Measurements from ENCODE around the gene LHFPL3. TPM values are rescaled to one million over a fixed set of nuclear protein-coding genes. Genes with fewer than 3 reads are reported as not detected.

Gene LHFPL3
- total RNA-seq, 2 donors from 2014 or later, result not detected

- no peak for ATAC-seq (ENCODE audit: insufficient number of reproducible peaks, low FRiP score, low read depth)
- H3K27me3 ChIP-seq (replicated peaks; ENCODE audit: insufficient read depth), result no peaks in the 10 kb centered on the region
- no peaks in the 10 kb centered on the region for H3K4me1 ChIP-seq (ENCODE audit: control insufficient read depth in 1 of 2, low read depth in 2 of 2)
- TF ChIP-seq CTCF (IDR thresholded peaks at IDR 0.05), result no peak
- no peaks in the 10 kb centered on the region for H3K36me3 ChIP-seq
- DNase-seq (ENCODE audit: low spot score), result no peak
- H3K27ac ChIP-seq, result no peak overlapping the region
- H3K4me3 ChIP-seq, result no peak overlapping the region
- H3K9me3 ChIP-seq, result no peaks in the 10 kb centered on the region
Measured at GRCh38 chr7:104894314-104894713, 565.9 kb downstream of the LHFPL3 start.

GRCh38 chr7:104894726-104895521 lies 566.5 kb downstream of the LHFPL3 start:
- Histone ChIP-seq H3K27ac (no peak overlapping the region), H3K4me3 (no peak overlapping the region), H3K4me1 (ENCODE audit: control insufficient read depth in 1 of 2, low read depth in 2 of 2) (no peaks in the 10 kb centered on the region), H3K27me3 (replicated peaks; ENCODE audit: insufficient read depth) (no peaks in the 10 kb centered on the region), H3K36me3 (no peaks in the 10 kb centered on the region), H3K9me3 (no peaks in the 10 kb centered on the region)
- ATAC-seq (ENCODE audit: insufficient number of reproducible peaks, low FRiP score, low read depth) (no peak), DNase-seq (ENCODE audit: low spot score) (no peak)
- no peak for TF ChIP-seq CTCF (IDR thresholded peaks at IDR 0.05)

GRCh38 chr7:104895522-104896236 lies 567.3 kb downstream of the LHFPL3 start:
- no peak overlapping the region for H3K27ac ChIP-seq
- ATAC-seq (ENCODE audit: insufficient number of reproducible peaks, low FRiP score, low read depth), result no peak
- DNase-seq (ENCODE audit: low spot score), result no peak

GRCh38 chr7:104898434-104898833 lies 570.0 kb downstream of the LHFPL3 start:
- H3K4me3 ChIP-seq, result no peak overlapping the region
- H3K27ac ChIP-seq, result no peak overlapping the region
- DNase-seq (ENCODE audit: low spot score), result no peak
- H3K36me3 ChIP-seq, result no peaks in the 10 kb centered on the region
- no peak for ATAC-seq (ENCODE audit: insufficient number of reproducible peaks, low FRiP score, low read depth)
- no peaks in the 10 kb centered on the region for H3K9me3 ChIP-seq
- H3K4me1 ChIP-seq (ENCODE audit: control insufficient read depth in 1 of 2, low read depth in 2 of 2), result no peaks in the 10 kb centered on the region
- TF ChIP-seq CTCF (IDR thresholded peaks at IDR 0.05), result no peak
- no peaks in the 10 kb centered on the region for H3K27me3 ChIP-seq (replicated peaks; ENCODE audit: insufficient read depth)

More at GRCh38 chr7:104895522-104896236, 567.3 kb downstream of the LHFPL3 start:
- no peak for TF ChIP-seq CTCF (IDR thresholded peaks at IDR 0.05)
- no peaks in the 10 kb centered on the region for H3K9me3 ChIP-seq
- H3K27me3 ChIP-seq (replicated peaks; ENCODE audit: insufficient read depth), result no peaks in the 10 kb centered on the region
- H3K36me3 ChIP-seq, result no peaks in the 10 kb centered on the region
- no peaks in the 10 kb centered on the region for H3K4me1 ChIP-seq (ENCODE audit: control insufficient read depth in 1 of 2, low read depth in 2 of 2)
- no peak overlapping the region for H3K4me3 ChIP-seq

- no peak for ATAC-seq (ENCODE audit: insufficient number of reproducible peaks, low FRiP score, low read depth)
- Histone ChIP-seq H3K4me3 (no peak overlapping the region), H3K27ac (no peak overlapping the region), H3K27me3 (replicated peaks; ENCODE audit: insufficient read depth) (no peaks in the 10 kb centered on the region), H3K9me3 (no peaks in the 10 kb centered on the region), H3K36me3 (no peaks in the 10 kb centered on the region), H3K4me1 (ENCODE audit: control insufficient read depth in 1 of 2, low read depth in 2 of 2) (no peaks in the 10 kb centered on the region)
- no peak for DNase-seq (ENCODE audit: low spot score)
- no peak for TF ChIP-seq CTCF (IDR thresholded peaks at IDR 0.05)
Measured at GRCh38 chr7:104900525-104901239, 572.3 kb downstream of the LHFPL3 start.
